ENCODE results near the gene HS3ST5.

Gene HS3ST5

GRCh38 chr6:114176726-114177125 is 166.1 kb downstream of the HS3ST5 start:
- Histone ChIP-seq H3K36me3 (ENCODE audit: control insufficient read depth, insufficient read depth, low read length) (no peaks in the 10 kb centered on the region), H3K27me3 (ENCODE audit: control insufficient read depth, insufficient read depth, low read length) (no peaks in the 10 kb centered on the region), H3K9me3 (ENCODE audit: control insufficient read depth, insufficient read depth, low read length) (no peaks in the 10 kb centered on the region), H3K4me3 (ENCODE audit: low read length) (no peak overlapping the region), H3K4me1 (ENCODE audit: control insufficient read depth, insufficient read depth, low read length) (no peaks in the 10 kb centered on the region; the same call in 1 of the 2 replicates), H3K27ac (ENCODE audit: low read length) (no peak overlapping the region)
- no peak for DNase-seq (ENCODE audit: low read depth, low spot score)
- no CpG with 5 or more reads among the region's 2 CpGs for WGBS (ENCODE audit: insufficient coverage, insufficient read length)

- no peak overlapping the region for H3K27ac ChIP-seq (ENCODE audit: low read length)
- no peak overlapping the region for H3K4me3 ChIP-seq (ENCODE audit: low read length)
- DNase-seq (ENCODE audit: low read depth, low spot score) = no peak
- peaks cover 3% of the 10 kb centered on the region; the same call in 1 of the 2 replicates for H3K36me3 ChIP-seq (ENCODE audit: control insufficient read depth, insufficient read depth, low read length)
- WGBS (ENCODE audit: insufficient coverage, insufficient read length) = no CpG with 5 or more reads among the region's 1 CpG
- no peaks in the 10 kb centered on the region for H3K9me3 ChIP-seq (ENCODE audit: control insufficient read depth, insufficient read depth, low read length)
- peaks cover 2% of the 10 kb centered on the region; the same call in 1 of the 2 replicates for H3K4me1 ChIP-seq (ENCODE audit: control insufficient read depth, insufficient read depth, low read length)
- no peaks in the 10 kb centered on the region for H3K27me3 ChIP-seq (ENCODE audit: control insufficient read depth, insufficient read depth, low read length)
Measured at GRCh38 chr6:114172576-114173260, 170.1 kb downstream of the HS3ST5 start.

DNA sequence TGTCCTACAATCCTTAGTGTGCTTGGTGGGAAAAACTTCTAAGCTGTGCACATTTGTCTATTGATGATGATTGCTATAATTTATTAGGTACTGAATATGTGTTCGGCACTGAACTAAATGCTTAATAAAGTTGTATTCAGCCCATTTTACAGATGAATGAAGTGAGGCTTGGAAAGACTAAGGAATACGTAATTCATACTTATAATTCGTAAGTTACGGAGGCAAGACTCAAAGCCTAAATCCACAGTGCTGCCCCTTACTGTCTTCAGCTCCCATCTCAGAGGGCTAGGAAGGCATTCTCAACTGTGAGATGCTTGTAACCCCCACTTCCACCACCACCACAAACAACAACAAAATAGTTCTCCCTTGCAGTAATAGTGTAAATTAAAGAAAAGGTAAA is 171.3 kb downstream of the HS3ST5 start:
- Histone ChIP-seq H3K4me1 (ENCODE audit: control insufficient read depth, insufficient read depth, low read length) (peaks cover 2% of the 10 kb centered on the region; the same call in 1 of the 2 replicates), H3K4me3 (ENCODE audit: low read length) (no peak overlapping the region), H3K27ac (ENCODE audit: low read length) (no peak overlapping the region), H3K27me3 (ENCODE audit: control insufficient read depth, insufficient read depth, low read length) (no peaks in the 10 kb centered on the region), H3K36me3 (ENCODE audit: control insufficient read depth, insufficient read depth, low read length) (peaks cover 3% of the 10 kb centered on the region; the same call in 1 of the 2 replicates), H3K9me3 (ENCODE audit: control insufficient read depth, insufficient read depth, low read length) (no peaks in the 10 kb centered on the region)
- WGBS (ENCODE audit: insufficient coverage, insufficient read length) = no CpG with 5 or more reads among the region's 4 CpGs
- no peak for DNase-seq (ENCODE audit: low read depth, low spot score)

DNA sequence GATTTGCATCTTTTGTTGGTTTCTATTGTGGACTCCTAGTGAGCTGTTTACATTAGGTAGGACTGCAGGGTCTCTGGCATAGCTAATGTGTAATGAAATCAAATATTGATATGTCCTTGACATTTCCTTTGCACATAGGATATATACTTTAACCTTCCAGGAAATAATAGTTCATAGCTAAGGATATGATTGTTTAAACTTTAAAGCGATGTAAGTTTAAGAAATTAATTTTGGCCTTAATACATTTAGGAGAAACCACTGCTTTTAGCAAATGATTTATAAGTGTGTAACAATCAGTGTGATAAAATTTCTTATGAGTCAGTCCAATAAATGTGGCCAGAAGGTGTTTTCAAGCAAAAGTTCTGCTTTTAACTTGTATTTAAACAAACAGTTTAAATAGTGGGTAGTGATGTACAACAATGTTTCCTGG is 171.8 kb downstream of the HS3ST5 start:
- no peak overlapping the region for H3K27ac ChIP-seq (ENCODE audit: low read length)
- no peaks in the 10 kb centered on the region for H3K27me3 ChIP-seq (ENCODE audit: control insufficient read depth, insufficient read depth, low read length)
- H3K9me3 ChIP-seq (ENCODE audit: control insufficient read depth, insufficient read depth, low read length) = no peaks in the 10 kb centered on the region
- DNase-seq (ENCODE audit: low read depth, low spot score) = no peak
- no peak overlapping the region for H3K4me3 ChIP-seq (ENCODE audit: low read length)
- H3K36me3 ChIP-seq (ENCODE audit: control insufficient read depth, insufficient read depth, low read length) = peaks cover 3% of the 10 kb centered on the region; the same call in 1 of the 2 replicates
- H3K4me1 ChIP-seq (ENCODE audit: control insufficient read depth, insufficient read depth, low read length) = peaks cover 2% of the 10 kb centered on the region; the same call in 1 of the 2 replicates
- no CpG with 5 or more reads among the region's 1 CpG for WGBS (ENCODE audit: insufficient coverage, insufficient read length)

DNA sequence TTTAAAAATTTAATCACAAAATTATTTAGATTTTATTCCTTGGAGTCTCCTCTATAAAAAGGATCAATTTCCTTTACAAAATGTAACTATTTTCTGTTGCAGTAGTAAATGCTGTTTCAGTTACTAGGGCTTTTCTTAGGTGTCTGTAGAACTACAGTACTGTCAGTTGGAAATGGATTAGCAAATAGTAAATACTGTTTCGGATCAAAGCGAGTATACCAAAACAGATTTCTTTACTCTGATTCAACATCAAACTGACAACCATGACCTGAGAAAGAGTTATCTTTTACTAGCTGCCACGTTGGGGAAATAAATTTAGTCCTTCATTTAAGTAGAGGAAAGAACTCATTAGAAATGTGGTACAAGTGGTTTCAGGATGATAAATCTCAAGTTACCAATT is 172.5 kb downstream of the HS3ST5 start:
- no peak overlapping the region for H3K4me3 ChIP-seq (ENCODE audit: low read length)
- H3K27ac ChIP-seq (ENCODE audit: low read length) = no peak overlapping the region
- H3K4me1 ChIP-seq (ENCODE audit: control insufficient read depth, insufficient read depth, low read length) = peaks cover 2% of the 10 kb centered on the region; the same call in 1 of the 2 replicates
- no CpG with 5 or more reads among the region's 3 CpGs for WGBS (ENCODE audit: insufficient coverage, insufficient read length)
- no peaks in the 10 kb centered on the region for H3K9me3 ChIP-seq (ENCODE audit: control insufficient read depth, insufficient read depth, low read length)
- DNase-seq (ENCODE audit: low read depth, low spot score) = no peak
- no peaks in the 10 kb centered on the region for H3K27me3 ChIP-seq (ENCODE audit: control insufficient read depth, insufficient read depth, low read length)
- H3K36me3 ChIP-seq (ENCODE audit: control insufficient read depth, insufficient read depth, low read length) = peaks cover 3% of the 10 kb centered on the region; the same call in 1 of the 2 replicates

GRCh38 chr6:114169763-114170162 is 173.1 kb downstream of the HS3ST5 start:
- Histone ChIP-seq H3K36me3 (ENCODE audit: control insufficient read depth, insufficient read depth, low read length) (peaks cover 3% of the 10 kb centered on the region; the same call in 1 of the 2 replicates), H3K9me3 (ENCODE audit: control insufficient read depth, insufficient read depth, low read length) (no peaks in the 10 kb centered on the region), H3K4me3 (ENCODE audit: low read length) (no peak overlapping the region), H3K27ac (ENCODE audit: low read length) (no peak overlapping the region), H3K27me3 (ENCODE audit: control insufficient read depth, insufficient read depth, low read length) (no peaks in the 10 kb centered on the region), H3K4me1 (ENCODE audit: control insufficient read depth, insufficient read depth, low read length) (peaks cover 2% of the 10 kb centered on the region; the same call in 1 of the 2 replicates)
- DNase-seq (ENCODE audit: low read depth, low spot score) = no peak

GRCh38 chr6:114167583-114168576 is 174.9 kb downstream of the HS3ST5 start:
- no peaks in the 10 kb centered on the region for H3K9me3 ChIP-seq (ENCODE audit: control insufficient read depth, insufficient read depth, low read length)
- H3K4me1 ChIP-seq (ENCODE audit: control insufficient read depth, insufficient read depth, low read length) = peaks cover 2% of the 10 kb centered on the region; the same call in 1 of the 2 replicates
- no peak overlapping the region for H3K4me3 ChIP-seq (ENCODE audit: low read length)
- no peaks in the 10 kb centered on the region for H3K27me3 ChIP-seq (ENCODE audit: control insufficient read depth, insufficient read depth, low read length)
- H3K36me3 ChIP-seq (ENCODE audit: control insufficient read depth, insufficient read depth, low read length) = peaks cover 3% of the 10 kb centered on the region; the same call in 1 of the 2 replicates
- no peak overlapping the region for H3K27ac ChIP-seq (ENCODE audit: low read length)
- 100% methylated on average over 4 of the region's 13 CpGs for WGBS (ENCODE audit: insufficient coverage, insufficient read length)
- no peak for DNase-seq (ENCODE audit: low read depth, low spot score)

GRCh38 chr6:114164207-114164606 is 178.6 kb downstream of the HS3ST5 start:
- Histone ChIP-seq H3K9me3 (ENCODE audit: control insufficient read depth, insufficient read depth, low read length) (no peaks in the 10 kb centered on the region), H3K27me3 (ENCODE audit: control insufficient read depth, insufficient read depth, low read length) (no peaks in the 10 kb centered on the region), H3K36me3 (ENCODE audit: control insufficient read depth, insufficient read depth, low read length) (peaks cover 3% of the 10 kb centered on the region; the same call in 1 of the 2 replicates), H3K27ac (ENCODE audit: low read length) (no peak overlapping the region), H3K4me1 (ENCODE audit: control insufficient read depth, insufficient read depth, low read length) (peaks cover 2% of the 10 kb centered on the region; the same call in 1 of the 2 replicates), H3K4me3 (ENCODE audit: low read length) (no peak overlapping the region)
- DNase-seq (ENCODE audit: low read depth, low spot score) = no peak

GRCh38 chr6:114162691-114163347 is 180.0 kb downstream of the HS3ST5 start:
- Histone ChIP-seq H3K27ac (ENCODE audit: low read length) (no peak overlapping the region), H3K9me3 (ENCODE audit: control insufficient read depth, insufficient read depth, low read length) (no peaks in the 10 kb centered on the region), H3K27me3 (ENCODE audit: control insufficient read depth, insufficient read depth, low read length) (no peaks in the 10 kb centered on the region), H3K36me3 (ENCODE audit: control insufficient read depth, insufficient read depth, low read length) (no peaks in the 10 kb centered on the region), H3K4me1 (ENCODE audit: control insufficient read depth, insufficient read depth, low read length) (no peaks in the 10 kb centered on the region), H3K4me3 (ENCODE audit: low read length) (no peak overlapping the region)
- WGBS (ENCODE audit: insufficient coverage, insufficient read length) = no CpG with 5 or more reads among the region's 6 CpGs
- DNase-seq (ENCODE audit: low read depth, low spot score) = no peak

DNA sequence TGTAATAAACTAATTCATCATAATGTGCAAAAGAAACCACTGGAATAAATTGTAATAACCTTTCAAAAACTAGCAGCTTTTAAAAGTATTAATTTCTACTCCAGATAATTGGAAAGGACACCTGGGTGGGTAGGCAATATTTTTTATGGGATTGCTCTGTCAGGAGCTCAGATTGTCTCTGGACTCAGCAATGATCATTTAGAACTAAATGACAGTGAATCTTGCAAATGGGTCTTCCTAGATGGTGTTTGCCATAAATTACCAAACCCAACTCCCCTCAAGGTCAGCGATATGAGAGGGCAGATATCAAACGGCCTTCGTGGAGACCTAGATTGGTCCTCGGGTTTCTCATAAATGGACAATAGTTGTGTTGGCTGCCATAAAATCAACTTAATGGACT is 181.9 kb downstream of the HS3ST5 start:
- Histone ChIP-seq H3K9me3 (ENCODE audit: control insufficient read depth, insufficient read depth, low read length) (no peaks in the 10 kb centered on the region), H3K36me3 (ENCODE audit: control insufficient read depth, insufficient read depth, low read length) (no peaks in the 10 kb centered on the region), H3K27me3 (ENCODE audit: control insufficient read depth, insufficient read depth, low read length) (no peaks in the 10 kb centered on the region), H3K4me1 (ENCODE audit: control insufficient read depth, insufficient read depth, low read length) (no peaks in the 10 kb centered on the region), H3K4me3 (ENCODE audit: low read length) (no peak overlapping the region), H3K27ac (ENCODE audit: low read length) (no peak overlapping the region)
- DNase-seq (ENCODE audit: low read depth, low spot score) = no peak
- WGBS (ENCODE audit: insufficient coverage, insufficient read length) = no CpG with 5 or more reads among the region's 4 CpGs
